Activated naive CD4-positive, alpha-beta T cell treated with anti-CD3 and anti-CD28 coated beads, Interleukin-2, amount 50 U/mL, for 72 hours (primary cell): Measurements from ENCODE around the gene ETV3. TPM values are rescaled to one million over a fixed set of nuclear protein-coding genes. Genes with fewer than 3 reads are reported as not detected.
"Not testable (repeated sequence)": the region's sequence is repeated elsewhere in the genome, so short reads cannot be mapped to it uniquely, and the experiment has no call there.

Source experiments
- ATAC-seq, 2 donors: fragments of 150-1000 bp; cut with Tn5 transposase; 2 replicates each; pipeline ENCODE4 v1.10.0; 2021; ENCODE audit warnings: mild to moderate bottlenecking in 2 of 2, moderate library complexity in 2 of 2
- DNase-seq, 2 donors: peaks; one replicate each; pipeline ENCODE4 v3.0.0; 2021 to 2022; ENCODE audit warnings: low spot score in 2 of 2
- H3K27ac Mint-ChIP-seq, 2 donors: one replicate each; pipeline ENCODE4 v1.8.0; 2022; ENCODE audit warnings: mild to moderate bottlenecking in 2 of 2, mixed read lengths in 2 of 2
- H3K36me3 Mint-ChIP-seq, 2 donors: one replicate each; pipeline ENCODE4 v1.8.0; 2022; ENCODE audit warnings: mixed read lengths in 2 of 2
- H3K9me3 Mint-ChIP-seq, 2 donors: one replicate each; pipeline ENCODE4 v1.8.0; 2022; ENCODE audit warnings: mixed read lengths in 2 of 2
- total RNA-seq, 2 donors: library from RNA; stranded (reverse); gene quantifications; one replicate each; pipeline ENCODE4 v1.2.3, GENCODE V29; 2022

The ETV3 gene
- total RNA-seq, 2 donors from 2014 or later: 27.0 to 49.3 TPM

- H3K9me3 Mint-ChIP-seq: no peaks in the 10 kb centered on the region
- no peak for ATAC-seq
- no peak for DNase-seq
- peak overlapping the region in 1 of 2 donors; percentile 37 for H3K27ac Mint-ChIP-seq
- no peaks in the 10 kb centered on the region for H3K36me3 Mint-ChIP-seq
Observed at GRCh38 chr1:157111396-157112165, 26.6 kb downstream of the ETV3 start.

- DNase-seq (no peak), ATAC-seq (no peak)
- Mint-ChIP-seq H3K9me3 (no peaks in the 10 kb centered on the region), H3K27ac (peak overlapping the region in 1 of 2 donors; percentile 32), H3K36me3 (no peaks in the 10 kb centered on the region)
Observed at GRCh38 chr1:157110686-157111085, 27.5 kb downstream of the ETV3 start.

- H3K36me3 Mint-ChIP-seq: no peaks in the 10 kb centered on the region
- no peaks in the 10 kb centered on the region for H3K9me3 Mint-ChIP-seq
- ATAC-seq (no peak), DNase-seq (no peak)
- H3K27ac Mint-ChIP-seq: no peak overlapping the region
Observed at GRCh38 chr1:157110003-157110402, 28.2 kb downstream of the ETV3 start.

- H3K27ac Mint-ChIP-seq: no peak overlapping the region
- ATAC-seq (no peak), DNase-seq (no peak)
- no peaks in the 10 kb centered on the region for H3K9me3 Mint-ChIP-seq
- no peaks in the 10 kb centered on the region for H3K36me3 Mint-ChIP-seq
Observed at GRCh38 chr1:157108448-157108847, 29.7 kb downstream of the ETV3 start.

GRCh38 chr1:157107702-157108101, 30.5 kb downstream of the ETV3 start:
- peak overlapping the region in 1 of 2 donors; percentile 48 for H3K27ac Mint-ChIP-seq
- H3K36me3 Mint-ChIP-seq: no peaks in the 10 kb centered on the region
- no peak for DNase-seq

GRCh38 chr1:157106813-157107189, 31.4 kb downstream of the ETV3 start:
- DNase-seq: no peak
- Mint-ChIP-seq H3K27ac (peak overlapping the region in 1 of 2 donors; percentile 48), H3K9me3 (no peaks in the 10 kb centered on the region), H3K36me3 (no peaks in the 10 kb centered on the region)
- no peak for ATAC-seq

More at GRCh38 chr1:157107702-157108101, 30.5 kb downstream of the ETV3 start:
- H3K9me3 Mint-ChIP-seq: no peaks in the 10 kb centered on the region
- no peak for ATAC-seq

- ATAC-seq: peak; percentile 81 to 98
- peak in 1 of 2 donors; percentile 65 for DNase-seq
- H3K36me3 Mint-ChIP-seq: no peaks in the 10 kb centered on the region
- no peaks in the 10 kb centered on the region for H3K9me3 Mint-ChIP-seq
- peak overlapping the region; percentile 44 to 86 for H3K27ac Mint-ChIP-seq
Observed at GRCh38 chr1:157105988-157106812, 32.0 kb downstream of the ETV3 start.

GRCh38 chr1:157105298-157105987, 32.8 kb downstream of the ETV3 start:
- Mint-ChIP-seq H3K27ac (peak overlapping the region; percentile 44 to 86), H3K9me3 (no peaks in the 10 kb centered on the region), H3K36me3 (no peaks in the 10 kb centered on the region)
- ATAC-seq (no peak), DNase-seq (no peak)

- ATAC-seq (no peak), DNase-seq (no peak)
- no peaks in the 10 kb centered on the region for H3K36me3 Mint-ChIP-seq
- no peaks in the 10 kb centered on the region for H3K9me3 Mint-ChIP-seq
- H3K27ac Mint-ChIP-seq: no peak overlapping the region
Observed at GRCh38 chr1:157104598-157105293, 33.4 kb downstream of the ETV3 start.

- Mint-ChIP-seq H3K27ac (no peak overlapping the region), H3K36me3 (no peaks in the 10 kb centered on the region), H3K9me3 (no peaks in the 10 kb centered on the region)
- no peak for ATAC-seq
- no peak for DNase-seq
Observed at GRCh38 chr1:157103268-157103667, 34.9 kb downstream of the ETV3 start.

GRCh38 chr1:157101149-157101548, 37.0 kb downstream of the ETV3 start:
- no peak overlapping the region for H3K27ac Mint-ChIP-seq
- no peaks in the 10 kb centered on the region for H3K36me3 Mint-ChIP-seq
- no peaks in the 10 kb centered on the region for H3K9me3 Mint-ChIP-seq
- ATAC-seq (no peak), DNase-seq (no peak)

GRCh38 chr1:157099633-157100009, 38.6 kb downstream of the ETV3 start, which contains the start of gene ETV3L:
Gene ETV3L, minus strand, starts transcription at chr1:157099808. Its CDS starts 285 bp downstream, at chr1:157099523.
- no peaks in the 10 kb centered on the region for H3K36me3 Mint-ChIP-seq
- ATAC-seq: no peak
- no peaks in the 10 kb centered on the region for H3K9me3 Mint-ChIP-seq
- peak within 1 kb of the TSS in 1 of 2 donors; percentile 44 for H3K27ac Mint-ChIP-seq
- no peak for DNase-seq

GRCh38 chr1:157098987-157099632, 39.1 kb downstream of the ETV3 start:
- not testable (repeated sequence) for H3K36me3 Mint-ChIP-seq, H3K9me3 Mint-ChIP-seq, DNase-seq
- ATAC-seq: peak in 1 of 2 donors; percentile 78
- peak overlapping the region in 1 of 2 donors; percentile 44 for H3K27ac Mint-ChIP-seq

- no peaks in the 10 kb centered on the region for H3K9me3 Mint-ChIP-seq
- H3K36me3 Mint-ChIP-seq: no peaks in the 10 kb centered on the region
- ATAC-seq: no peak
- DNase-seq: no peak
- no peak overlapping the region for H3K27ac Mint-ChIP-seq
Observed at GRCh38 chr1:157098519-157098918, 39.7 kb downstream of the ETV3 start.

GRCh38 chr1:157097692-157098091, 40.5 kb downstream of the ETV3 start:
- Mint-ChIP-seq H3K27ac (no peak overlapping the region), H3K9me3 (no peaks in the 10 kb centered on the region), H3K36me3 (no peaks in the 10 kb centered on the region)
- DNase-seq (no peak), ATAC-seq (no peak)

GRCh38 chr1:157096881-157097280, 41.3 kb downstream of the ETV3 start:
- Mint-ChIP-seq H3K27ac (no peak overlapping the region), H3K9me3 (no peaks in the 10 kb centered on the region), H3K36me3 (no peaks in the 10 kb centered on the region)
- no peak for ATAC-seq
- DNase-seq: no peak
